HEK293 (cell line): Measurements from ENCODE around the gene ANTXR2.

Source experiments
- CTCF ChIA-PET: fragments of 350-600 bp; formaldehyde crosslinking; extraction: SDS; loops from one replicate; lab custom pipeline; 2021; ENCODE audit warnings: antibody characterized with exemption; lab: Yijun Ruan, JAX
- POLR2A ChIA-PET: fragments of 300-600 bp; formaldehyde crosslinking; extraction: SDS; loops from one replicate; lab custom pipeline; 2020; ENCODE audit warnings: antibody characterized with exemption, inconsistent platforms; lab: Yijun Ruan, JAX
- H3K27ac ChIP-seq: fragments of 200-500 bp; sonication (Bioruptor generic); 2 replicates; pipeline ENCODE4 v1.5.1; 2014; ENCODE audit warnings: low read depth, low read length, control low read depth, inconsistent platforms; ENCODE audit errors: extremely low read depth
- H3K36me3 ChIP-seq, 2 experiments: fragments of 200-500 bp in 1 of 2; sonication (Bioruptor generic) in 1 of 2; 1 replicate in 1 of 2; 2 replicates in 1 of 2; pipeline ENCODE4 v1.5.1; 2014 to 2017; ENCODE audit warnings: inconsistent platforms in 2 of 2, low read length in 2 of 2; ENCODE audit not compliant: control insufficient read depth in 2 of 2, insufficient read depth in 1 of 2
- H3K4me1 ChIP-seq: fragments of 200-500 bp; sonication (Bioruptor generic); 2 replicates; pipeline ENCODE4 v1.5.1; 2014; ENCODE audit warnings: mild to moderate bottlenecking, low read length, inconsistent platforms; ENCODE audit not compliant: control insufficient read depth, insufficient read depth
- H3K4me3 ChIP-seq: 2 replicates; pipeline ENCODE4 v1.5.1; 2011; ENCODE audit warnings: low read depth, mild to moderate bottlenecking, control low read depth, low read length, moderate library complexity
- H3K9me3 ChIP-seq: fragments of 200-500 bp; sonication (Bioruptor generic); 2 replicates; pipeline ENCODE4 v1.5.1; 2014; ENCODE audit warnings: low read depth, low read length, inconsistent platforms; ENCODE audit not compliant: control insufficient read depth, insufficient read depth
- FEZF1 ChIP-seq: fragments of 450-650 bp; formaldehyde crosslinking; IDR thresholded peaks from 2 replicates; pipeline ENCODE4 v1.5.1; 2016; ENCODE audit warnings: missing biosample characterization, missing genetic modification characterization
- HOXA7 ChIP-seq: sonication (generic); formaldehyde crosslinking; IDR thresholded peaks from 2 replicates; pipeline ENCODE4 v1.8.1; 2022; ENCODE audit warnings: missing genetic modification reagents, borderline replicate concordance
- IKZF3 ChIP-seq: fragments of 450-650 bp; IDR thresholded peaks from 2 replicates; pipeline ENCODE4 v1.5.0; 2018; ENCODE audit warnings: missing biosample characterization, mild to moderate bottlenecking, missing genetic modification characterization, moderate library complexity
- KLF16 ChIP-seq: fragments of 450-650 bp; formaldehyde crosslinking; IDR thresholded peaks from 2 replicates; pipeline ENCODE4 v1.5.1; 2017; ENCODE audit warnings: missing biosample characterization, missing genetic modification characterization
- KLF7 ChIP-seq: fragments of 450-650 bp; formaldehyde crosslinking; IDR thresholded peaks from 2 replicates; pipeline ENCODE4 v1.5.1; 2016; ENCODE audit warnings: missing biosample characterization, missing genetic modification characterization, borderline replicate concordance
- RBAK ChIP-seq: fragments of 450-650 bp; formaldehyde crosslinking; IDR thresholded peaks from 2 replicates; pipeline ENCODE4 v1.5.1; 2016; ENCODE audit warnings: missing biosample characterization, missing genetic modification characterization
- SALL2 ChIP-seq: fragments of 450-650 bp; formaldehyde crosslinking; IDR thresholded peaks from 2 replicates; pipeline ENCODE4 v1.5.0; 2017; ENCODE audit warnings: missing biosample characterization, mild to moderate bottlenecking, missing genetic modification characterization, borderline replicate concordance
- SCRT2 ChIP-seq: fragments of 450-650 bp; formaldehyde crosslinking; IDR thresholded peaks from 2 replicates; pipeline ENCODE4 v1.5.1; 2016; ENCODE audit warnings: missing biosample characterization, missing genetic modification characterization
- YY2 ChIP-seq: fragments of 450-650 bp; formaldehyde crosslinking; IDR thresholded peaks from 2 replicates; pipeline ENCODE4 v1.5.1; 2016; ENCODE audit warnings: missing biosample characterization, missing genetic modification characterization
- ZBTB17 ChIP-seq: fragments of 450-650 bp; formaldehyde crosslinking; IDR thresholded peaks from 2 replicates; pipeline ENCODE4 v1.5.1; 2016; ENCODE audit warnings: missing biosample characterization, missing genetic modification characterization
- ZNF140 ChIP-seq: fragments of 450-650 bp; formaldehyde crosslinking; IDR thresholded peaks from 2 replicates; pipeline ENCODE4 v1.5.1; 2016; ENCODE audit warnings: missing biosample characterization, missing genetic modification characterization
- ZNF146 ChIP-seq: fragments of 450-650 bp; formaldehyde crosslinking; IDR thresholded peaks from 2 replicates; pipeline ENCODE4 v1.5.1; 2016; ENCODE audit warnings: missing biosample characterization, missing genetic modification characterization
- ZNF174 ChIP-seq: fragments of 450-650 bp; formaldehyde crosslinking; IDR thresholded peaks from 2 replicates; pipeline ENCODE4 v1.5.0; 2017; ENCODE audit warnings: missing biosample characterization, mild to moderate bottlenecking, missing genetic modification characterization
- ZNF175 ChIP-seq: fragments of 450-650 bp; formaldehyde crosslinking; IDR thresholded peaks from 2 replicates; pipeline ENCODE4 v1.5.1; 2016; ENCODE audit warnings: missing biosample characterization, missing genetic modification characterization
- ZNF19 ChIP-seq: fragments of 450-650 bp; formaldehyde crosslinking; IDR thresholded peaks from 2 replicates; pipeline ENCODE4; 2016; ENCODE audit warnings: missing biosample characterization, missing genetic modification characterization, low read depth
- ZNF202 ChIP-seq: fragments of 450-650 bp; formaldehyde crosslinking; IDR thresholded peaks from 2 replicates; pipeline ENCODE4 v1.5.1; 2016; ENCODE audit warnings: missing biosample characterization, missing genetic modification characterization, borderline replicate concordance
- ZNF221 ChIP-seq: fragments of 450-650 bp; formaldehyde crosslinking; IDR thresholded peaks from 2 replicates; pipeline ENCODE4 v1.5.1; 2017; ENCODE audit warnings: missing biosample characterization, missing genetic modification characterization, borderline replicate concordance
- ZNF311 ChIP-seq: fragments of 450-650 bp; formaldehyde crosslinking; IDR thresholded peaks from 2 replicates; pipeline ENCODE4 v1.5.1; 2017; ENCODE audit warnings: missing biosample characterization, missing genetic modification characterization, borderline replicate concordance
- ZNF354C ChIP-seq: fragments of 450-650 bp; formaldehyde crosslinking; IDR thresholded peaks from 2 replicates; pipeline ENCODE4 v1.5.1; 2016; ENCODE audit warnings: missing biosample characterization, missing genetic modification characterization, low read depth, borderline replicate concordance
- ZNF391 ChIP-seq: fragments of 450-650 bp; formaldehyde crosslinking; IDR thresholded peaks from 2 replicates; pipeline ENCODE4 v1.5.1; 2016; ENCODE audit warnings: low read depth, missing biosample characterization, missing genetic modification characterization, borderline replicate concordance
- ZNF501 ChIP-seq: fragments of 450-650 bp; formaldehyde crosslinking; IDR thresholded peaks from 2 replicates; pipeline ENCODE4 v1.5.1; 2016; ENCODE audit warnings: missing biosample characterization, missing genetic modification characterization
- ZNF544 ChIP-seq: fragments of 450-650 bp; formaldehyde crosslinking; IDR thresholded peaks from 2 replicates; pipeline ENCODE4 v1.5.0; 2017; ENCODE audit warnings: missing biosample characterization, missing genetic modification characterization
- ZNF558 ChIP-seq: fragments of 450-650 bp; formaldehyde crosslinking; IDR thresholded peaks from 2 replicates; pipeline ENCODE4 v1.5.1; 2016; ENCODE audit warnings: missing biosample characterization, missing genetic modification characterization
- ZNF571 ChIP-seq: fragments of 450-650 bp; formaldehyde crosslinking; IDR thresholded peaks from 2 replicates; pipeline ENCODE4 v1.5.0; 2017; ENCODE audit warnings: missing biosample characterization, missing genetic modification characterization
- ZNF623 ChIP-seq: fragments of 450-650 bp; formaldehyde crosslinking; IDR thresholded peaks from 2 replicates; pipeline ENCODE4 v1.5.1; 2016; ENCODE audit warnings: missing biosample characterization, missing genetic modification characterization
- ZNF654 ChIP-seq: fragments of 450-650 bp; formaldehyde crosslinking; IDR thresholded peaks from 2 replicates; pipeline ENCODE4 v1.5.1; 2016; ENCODE audit warnings: low read depth, missing biosample characterization, missing genetic modification characterization
- ZNF701 ChIP-seq: fragments of 450-650 bp; formaldehyde crosslinking; IDR thresholded peaks from 2 replicates; pipeline ENCODE4 v1.5.1; 2016; ENCODE audit warnings: missing biosample characterization, missing genetic modification characterization
- ZNF777 ChIP-seq: fragments of 450-650 bp; formaldehyde crosslinking; IDR thresholded peaks from 2 replicates; pipeline ENCODE4 v1.5.1; 2017; ENCODE audit warnings: missing biosample characterization, missing genetic modification characterization, borderline replicate concordance
- ZNF785 ChIP-seq: fragments of 450-650 bp; formaldehyde crosslinking; IDR thresholded peaks from 2 replicates; pipeline ENCODE4 v1.5.1; 2016; ENCODE audit warnings: missing biosample characterization, missing genetic modification characterization
- ZSCAN16 ChIP-seq: fragments of 450-650 bp; formaldehyde crosslinking; IDR thresholded peaks from 2 replicates; pipeline ENCODE4 v1.5.1; 2016; ENCODE audit warnings: missing biosample characterization, missing genetic modification characterization
- TF ChIP-seq, protein P1 (sequence below): IDR thresholded peaks from 2 replicates; pipeline ENCODE4 v1.6.1; 2011; ENCODE audit warnings: mild to moderate bottlenecking, low read depth, low read length, borderline replicate concordance
- TF ChIP-seq, protein P2 (sequence below): fragments of 450-650 bp; formaldehyde crosslinking; IDR thresholded peaks from 2 replicates; pipeline ENCODE4 v1.5.1; 2017; ENCODE audit warnings: missing biosample characterization, mild to moderate bottlenecking, missing genetic modification characterization, moderate library complexity
- TF ChIP-seq, protein P3 (sequence below): fragments of 450-650 bp; formaldehyde crosslinking; IDR thresholded peaks from 2 replicates; pipeline ENCODE4 v1.5.1; 2016; ENCODE audit warnings: missing biosample characterization, missing genetic modification characterization
- TF ChIP-seq, protein P4 (sequence below): sonication (generic); formaldehyde crosslinking; IDR thresholded peaks from 2 replicates; pipeline ENCODE4 v1.8.1; 2022; ENCODE audit warnings: mild to moderate bottlenecking, moderate library complexity, missing genetic modification reagents

The ANTXR2 gene

DNA sequence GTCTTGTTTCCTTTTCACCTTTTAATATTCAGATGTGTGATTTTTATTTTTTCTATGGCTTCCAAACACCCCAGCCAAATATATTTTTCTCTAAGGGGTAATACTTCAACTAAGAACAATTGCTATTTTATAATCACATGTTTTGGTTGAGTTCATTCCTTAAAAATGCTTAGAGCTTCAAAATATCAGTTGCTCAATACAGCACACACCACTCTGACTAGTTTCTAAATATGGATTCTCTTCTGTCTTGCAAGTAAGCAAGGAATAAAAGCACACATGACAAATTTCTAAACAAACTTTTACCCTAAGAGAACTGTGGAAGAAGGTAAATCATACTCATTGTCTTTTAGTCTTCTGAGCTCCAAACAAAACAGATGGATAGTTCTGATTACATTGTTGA, 27.2 kb downstream of the ANTXR2 start (continued):
- no peak for TF ChIP-seq ZNF571 (tag by site-specific recombination)
- no peak for TF ChIP-seq SALL2
- TF ChIP-seq RBAK (tag by site-specific recombination) = no peak
- no peak for TF ChIP-seq ZNF221
- TF ChIP-seq ZNF174 = no peak
- TF ChIP-seq ZNF623 (tag by site-specific recombination) = no peak
- no peak for TF ChIP-seq ZNF140
- TF ChIP-seq, protein P1, sequence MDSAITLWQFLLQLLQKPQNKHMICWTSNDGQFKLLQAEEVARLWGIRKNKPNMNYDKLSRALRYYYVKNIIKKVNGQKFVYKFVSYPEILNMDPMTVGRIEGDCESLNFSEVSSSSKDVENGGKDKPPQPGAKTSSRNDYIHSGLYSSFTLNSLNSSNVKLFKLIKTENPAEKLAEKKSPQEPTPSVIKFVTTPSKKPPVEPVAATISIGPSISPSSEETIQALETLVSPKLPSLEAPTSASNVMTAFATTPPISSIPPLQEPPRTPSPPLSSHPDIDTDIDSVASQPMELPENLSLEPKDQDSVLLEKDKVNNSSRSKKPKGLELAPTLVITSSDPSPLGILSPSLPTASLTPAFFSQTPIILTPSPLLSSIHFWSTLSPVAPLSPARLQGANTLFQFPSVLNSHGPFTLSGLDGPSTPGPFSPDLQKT = no peak
- TF ChIP-seq ZNF354C (tag by site-specific recombination) = no peak
- TF ChIP-seq, protein P2, sequence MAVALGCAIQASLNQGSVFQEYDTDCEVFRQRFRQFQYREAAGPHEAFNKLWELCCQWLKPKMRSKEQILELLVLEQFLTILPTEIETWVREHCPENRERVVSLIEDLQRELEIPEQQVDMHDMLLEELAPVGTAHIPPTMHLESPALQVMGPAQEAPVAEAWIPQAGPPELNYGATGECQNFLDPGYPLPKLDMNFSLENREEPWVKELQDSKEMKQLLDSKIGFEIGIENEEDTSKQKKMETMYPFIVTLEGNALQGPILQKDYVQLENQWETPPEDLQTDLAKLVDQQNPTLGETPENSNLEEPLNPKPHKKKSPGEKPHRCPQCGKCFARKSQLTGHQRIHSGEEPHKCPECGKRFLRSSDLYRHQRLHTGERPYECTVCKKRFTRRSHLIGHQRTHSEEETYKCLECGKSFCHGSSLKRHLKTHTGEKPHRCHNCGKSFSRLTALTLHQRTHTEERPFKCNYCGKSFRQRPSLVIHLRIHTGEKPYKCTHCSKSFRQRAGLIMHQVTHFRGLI (tag by site-specific recombination) = no peak

DNA sequence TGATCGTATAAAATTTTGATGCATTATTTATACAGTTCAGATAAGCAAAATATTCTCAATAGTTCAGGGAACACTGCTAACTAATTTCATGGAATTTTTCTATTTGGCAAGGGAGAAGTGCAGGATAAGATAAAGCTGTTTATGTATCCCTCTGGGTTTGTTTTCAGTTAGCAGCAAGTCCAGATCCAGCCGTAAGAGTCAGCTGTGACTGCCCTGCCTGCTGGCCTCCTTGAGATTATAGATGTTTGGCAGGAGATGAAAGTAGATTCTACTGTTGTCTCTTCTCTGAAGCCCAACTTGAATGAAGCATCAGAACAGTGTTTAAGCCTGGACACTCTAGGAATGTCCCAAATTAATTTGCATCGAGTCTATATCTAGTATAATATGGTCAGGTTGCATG, 29.5 kb downstream of the ANTXR2 start:
- Histone ChIP-seq H3K36me3 (no peaks in the 10 kb centered on the region), H3K27ac (no peak overlapping the region), H3K4me3 (no peak overlapping the region), H3K9me3 (no peaks in the 10 kb centered on the region), H3K4me1 (no peaks in the 10 kb centered on the region)
- TF ChIP-seq ZNF311 (tag by site-specific recombination) (no peak), ZNF654 (tag by site-specific recombination) (no peak), ZNF544 (no peak), ZNF701 (tag by site-specific recombination) (no peak), ZNF391 (tag by site-specific recombination) (no peak), ZNF501 (no peak), SALL2 (no peak), ZNF785 (no peak), ZNF175 (no peak), HOXA7 (no peak), ZNF777 (tag by site-specific recombination) (no peak), ZNF558 (no peak), IKZF3 (tag by site-specific recombination) (no peak), KLF16 (tag by site-specific recombination) (no peak)
- TF ChIP-seq, protein P3, sequence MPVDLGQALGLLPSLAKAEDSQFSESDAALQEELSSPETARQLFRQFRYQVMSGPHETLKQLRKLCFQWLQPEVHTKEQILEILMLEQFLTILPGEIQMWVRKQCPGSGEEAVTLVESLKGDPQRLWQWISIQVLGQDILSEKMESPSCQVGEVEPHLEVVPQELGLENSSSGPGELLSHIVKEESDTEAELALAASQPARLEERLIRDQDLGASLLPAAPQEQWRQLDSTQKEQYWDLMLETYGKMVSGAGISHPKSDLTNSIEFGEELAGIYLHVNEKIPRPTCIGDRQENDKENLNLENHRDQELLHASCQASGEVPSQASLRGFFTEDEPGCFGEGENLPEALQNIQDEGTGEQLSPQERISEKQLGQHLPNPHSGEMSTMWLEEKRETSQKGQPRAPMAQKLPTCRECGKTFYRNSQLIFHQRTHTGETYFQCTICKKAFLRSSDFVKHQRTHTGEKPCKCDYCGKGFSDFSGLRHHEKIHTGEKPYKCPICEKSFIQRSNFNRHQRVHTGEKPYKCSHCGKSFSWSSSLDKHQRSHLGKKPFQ = no peak
- ChIA-PET POLR2A (no interaction called here), CTCF (no interaction called here)

DNA sequence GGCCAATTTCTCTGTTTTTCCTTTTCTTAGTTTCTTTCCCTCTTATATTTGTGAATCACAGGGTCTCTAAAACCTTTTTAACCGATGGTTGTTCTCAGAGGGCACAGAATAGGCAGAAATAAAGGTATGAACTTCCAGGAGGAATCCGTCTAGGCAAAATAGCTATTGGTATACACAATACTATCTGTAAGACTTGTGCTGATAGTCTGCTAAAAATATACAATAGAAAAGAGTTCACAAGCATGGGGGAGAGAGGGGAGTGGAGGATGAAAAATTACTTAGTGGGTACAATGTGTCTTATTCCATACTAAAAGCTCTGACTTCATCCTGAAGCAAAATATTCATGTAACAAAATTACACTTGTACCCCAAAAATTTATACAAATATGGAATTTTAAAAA, 30.2 kb downstream of the ANTXR2 start:
- no peaks in the 10 kb centered on the region for H3K36me3 ChIP-seq
- ChIA-PET POLR2A (interaction anchor here (0.7 kb wide), 1 partner anchor 533 kb away, joined by 3 read pairs; no protein-coding TSS in a partner anchor), CTCF (no interaction called here)
- no peaks in the 10 kb centered on the region for H3K4me1 ChIP-seq
- H3K4me3 ChIP-seq = no peak overlapping the region
- H3K27ac ChIP-seq = no peak overlapping the region
- no peaks in the 10 kb centered on the region for H3K9me3 ChIP-seq
- TF ChIP-seq ZNF19 (no peak), SCRT2 (tag by site-specific recombination) (no peak), ZNF146 (no peak), KLF7 (tag by site-specific recombination) (no peak), YY2 (tag by site-specific recombination) (no peak), ZBTB17 (tag by site-specific recombination) (no peak), FEZF1 (no peak), ZSCAN16 (tag by site-specific recombination) (no peak), ZNF202 (tag by site-specific recombination) (no peak)
- TF ChIP-seq, protein P4, sequence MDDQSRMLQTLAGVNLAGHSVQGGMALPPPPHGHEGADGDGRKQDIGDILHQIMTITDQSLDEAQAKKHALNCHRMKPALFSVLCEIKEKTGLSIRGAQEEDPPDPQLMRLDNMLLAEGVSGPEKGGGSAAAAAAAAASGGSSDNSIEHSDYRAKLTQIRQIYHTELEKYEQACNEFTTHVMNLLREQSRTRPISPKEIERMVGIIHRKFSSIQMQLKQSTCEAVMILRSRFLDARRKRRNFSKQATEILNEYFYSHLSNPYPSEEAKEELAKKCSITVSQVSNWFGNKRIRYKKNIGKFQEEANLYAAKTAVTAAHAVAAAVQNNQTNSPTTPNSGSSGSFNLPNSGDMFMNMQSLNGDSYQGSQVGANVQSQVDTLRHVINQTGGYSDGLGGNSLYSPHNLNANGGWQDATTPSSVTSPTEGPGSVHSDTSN (CRISPR knock-in tag) = no peak
